ENCODE measurements around the gene FLT4.

DNA sequence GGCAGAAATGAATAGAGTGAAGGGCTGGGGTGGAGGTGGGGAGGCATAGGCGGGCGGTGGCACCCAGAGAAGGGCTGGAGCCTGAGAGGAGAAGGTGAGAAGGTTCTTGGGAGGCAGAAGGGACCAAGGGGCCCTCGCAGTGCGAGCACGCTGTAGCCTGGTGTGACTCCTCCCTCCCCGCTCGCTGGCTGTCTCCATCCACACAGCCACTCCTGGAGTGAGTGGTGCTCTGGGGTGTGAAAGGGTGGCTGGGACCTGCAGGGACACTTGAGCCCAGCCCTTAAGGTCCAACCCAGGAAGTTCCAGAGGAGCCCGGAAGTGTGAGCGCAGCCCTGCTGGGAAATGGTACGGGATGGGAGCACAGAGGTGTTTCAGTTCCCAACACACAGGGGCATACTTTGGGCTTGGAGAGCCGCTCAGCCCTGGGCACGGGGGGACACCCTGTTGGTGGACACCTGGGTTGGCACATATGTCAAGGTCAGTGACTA is 48.8 kb downstream of the FLT4 start:
- TF ChIP-seq, protein P1, sequence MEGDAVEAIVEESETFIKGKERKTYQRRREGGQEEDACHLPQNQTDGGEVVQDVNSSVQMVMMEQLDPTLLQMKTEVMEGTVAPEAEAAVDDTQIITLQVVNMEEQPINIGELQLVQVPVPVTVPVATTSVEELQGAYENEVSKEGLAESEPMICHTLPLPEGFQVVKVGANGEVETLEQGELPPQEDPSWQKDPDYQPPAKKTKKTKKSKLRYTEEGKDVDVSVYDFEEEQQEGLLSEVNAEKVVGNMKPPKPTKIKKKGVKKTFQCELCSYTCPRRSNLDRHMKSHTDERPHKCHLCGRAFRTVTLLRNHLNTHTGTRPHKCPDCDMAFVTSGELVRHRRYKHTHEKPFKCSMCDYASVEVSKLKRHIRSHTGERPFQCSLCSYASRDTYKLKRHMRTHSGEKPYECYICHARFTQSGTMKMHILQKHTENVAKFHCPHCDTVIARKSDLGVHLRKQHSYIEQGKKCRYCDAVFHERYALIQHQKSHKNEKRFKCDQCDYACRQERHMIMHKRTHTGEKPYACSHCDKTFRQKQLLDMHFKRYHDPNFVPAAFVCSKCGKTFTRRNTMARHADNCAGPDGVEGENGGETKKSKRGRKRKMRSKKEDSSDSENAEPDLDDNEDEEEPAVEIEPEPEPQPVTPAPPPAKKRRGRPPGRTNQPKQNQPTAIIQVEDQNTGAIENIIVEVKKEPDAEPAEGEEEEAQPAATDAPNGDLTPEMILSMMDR (IDR thresholded peaks at IDR 0.05; ENCODE audit: low read depth, low read length), result no peak
- no peak for TF ChIP-seq EZH2phosphoT487 (IDR thresholded peaks at IDR 0.05; ENCODE audit: low read depth)
